Caco-2 (cell line): ENCODE measurements around the gene NTMT1. TPM values are rescaled to one million over a fixed set of nuclear protein-coding genes. Genes with fewer than 3 reads are reported as not detected.

Source experiments
- BruUV-seq: library from RNA; stranded (reverse); fragments of 400-500 nt; replicated peaks from 2 replicates; lab custom pipeline; 2021; lab: Mats Ljungman, UMichigan
- CTCF ChIA-PET: fragments of 300-600 bp; sonication (Branson Sonifier 250); formaldehyde crosslinking; loops from one replicate; lab custom pipeline; 2022; ENCODE audit warnings: antibody characterized with exemption; lab: Charles Lee
- POLR2A ChIA-PET: fragments of 300-600 bp; sonication (Branson Sonifier 250); formaldehyde crosslinking; loops from one replicate; lab custom pipeline; 2022; ENCODE audit warnings: antibody characterized with exemption; lab: Charles Lee
- DNase-seq, 2 experiments: peaks; one replicate each; pipeline versions ENCODE4 v3.0.0 to v3.0.0-alpha.2; 2020 to 2022
- H3K27me3 ChIP-seq: replicated peaks from 2 replicates; pipeline ENCODE4 v1.6.0; 2011; ENCODE audit warnings: low read length; ENCODE audit not compliant: control insufficient read depth, insufficient read depth
- H3K36me3 ChIP-seq: 2 replicates; pipeline ENCODE4 v1.5.1; 2011; ENCODE audit warnings: low read length; ENCODE audit not compliant: control insufficient read depth, insufficient read depth
- H3K4me1 ChIP-seq: fragments of 250-450 bp; sonication (Bioruptor Pico); 2 replicates; pipeline ENCODE4 v1.5.1; 2020; ENCODE audit warnings: mild to moderate bottlenecking
- H3K4me3 ChIP-seq: 2 replicates; pipeline ENCODE4 v1.5.1; 2011; ENCODE audit warnings: low read depth, mild to moderate bottlenecking, control low read depth, low read length
- H3K9me3 ChIP-seq: fragments of 250-450 bp; sonication (Bioruptor Pico); 2 replicates; pipeline ENCODE4 v1.5.1; 2020; ENCODE audit warnings: mild to moderate bottlenecking, moderate library complexity
- H3K27ac Mint-ChIP-seq: one replicate; pipeline ENCODE4 v1.8.0; 2022; ENCODE audit warnings: mixed read lengths; ENCODE audit not compliant: unreplicated experiment
- H3K27me3 Mint-ChIP-seq: one replicate; pipeline ENCODE4 v1.8.0; 2022; ENCODE audit warnings: mixed read lengths; ENCODE audit not compliant: insufficient read depth, unreplicated experiment
- H3K36me3 Mint-ChIP-seq: one replicate; pipeline ENCODE4 v1.8.0; 2022; ENCODE audit warnings: mild to moderate bottlenecking, mixed read lengths; ENCODE audit not compliant: insufficient read depth, unreplicated experiment
- H3K4me1 Mint-ChIP-seq: one replicate; pipeline ENCODE4 v1.8.0; 2022; ENCODE audit warnings: low read depth, mixed read lengths; ENCODE audit not compliant: unreplicated experiment
- H3K4me3 Mint-ChIP-seq: one replicate; pipeline ENCODE4 v1.8.0; 2022; ENCODE audit warnings: mild to moderate bottlenecking, moderate library complexity, mixed read lengths; ENCODE audit not compliant: unreplicated experiment
- H3K9me3 Mint-ChIP-seq: one replicate; pipeline ENCODE4 v1.8.0; 2022; ENCODE audit warnings: mixed read lengths; ENCODE audit not compliant: unreplicated experiment
- CTCF ChIP-seq, 2 experiments: fragments of 200-600 bp in 1 of 2; IDR thresholded peaks; 1 replicate in 1 of 2; 2 replicates in 1 of 2; pipeline versions ENCODE4 v1.5.1 to v1.8.0; 2011 to 2022; ENCODE audit warnings: antibody characterized with exemption in 1 of 2, control low read depth in 1 of 2, inconsistent platforms in 1 of 2, low read depth in 1 of 2, low read length in 1 of 2, mild to moderate bottlenecking in 1 of 2, moderate library complexity in 1 of 2; ENCODE audit not compliant: insufficient read depth in 1 of 2, severe bottlenecking in 1 of 2, unreplicated experiment in 1 of 2
- intact Hi-C: fragments of 100-400 bp; cut with micrococcal nuclease; formaldehyde crosslinking; loops from one replicate; pipeline ENCODE4 v1.10.0; 2022; ENCODE audit not compliant: unreplicated experiment
- total RNA-seq: library from RNA; stranded (reverse); gene quantifications from 2 replicates; pipeline ENCODE4 v1.2.3, GENCODE V29; 2022

NTMT1 gene
- total RNA-seq, 1 experiment from 2014 or later: 44.1 TPM

- Histone ChIP-seq H3K4me1 (peaks cover 3% of the 10 kb centered on the region; the same call in 1 of the 2 replicates), H3K4me3 (no peak overlapping the region), H3K36me3 (no peaks in the 10 kb centered on the region), H3K9me3 (no peaks in the 10 kb centered on the region), H3K27me3 (no peaks in the 10 kb centered on the region)
- TF ChIP-seq CTCF (IDR thresholded peaks at IDR 0.05; ENCODE audit: insufficient read depth in 1 of 2, low read depth in 1 of 2, low read length in 1 of 2, severe bottlenecking in 1 of 2, unreplicated experiment in 1 of 2): no peak
- H3K36me3 Mint-ChIP-seq: peaks cover 22% of the 10 kb centered on the region
- peaks cover 6% of the 10 kb centered on the region for H3K4me1 Mint-ChIP-seq
- no peak for DNase-seq
- BruUV-seq: no TSS peak
- intact Hi-C loops: no loop called here
- H3K9me3 Mint-ChIP-seq: no peaks in the 10 kb centered on the region
- ChIA-PET POLR2A (no interaction called here), CTCF (no interaction called here)
- no peak overlapping the region for H3K4me3 Mint-ChIP-seq
- H3K27me3 Mint-ChIP-seq: no peaks in the 10 kb centered on the region
- H3K27ac Mint-ChIP-seq: no peak overlapping the region
Observed at GRCh38 chr9:129644902-129645301, 18.9 kb downstream of the NTMT1 start.

GRCh38 chr9:129646252-129646651 is 20.3 kb downstream of the NTMT1 start:
- Mint-ChIP-seq H3K9me3 (no peaks in the 10 kb centered on the region), H3K27me3 (no peaks in the 10 kb centered on the region), H3K36me3 (peaks cover 13% of the 10 kb centered on the region), H3K27ac (no peak overlapping the region), H3K4me1 (peaks cover under 1% of the 10 kb centered on the region), H3K4me3 (no peak overlapping the region)
- Histone ChIP-seq H3K36me3 (no peaks in the 10 kb centered on the region), H3K27me3 (no peaks in the 10 kb centered on the region), H3K4me3 (no peak overlapping the region), H3K4me1 (no peaks in the 10 kb centered on the region), H3K9me3 (no peaks in the 10 kb centered on the region)
- TF ChIP-seq CTCF (IDR thresholded peaks at IDR 0.05; ENCODE audit: insufficient read depth in 1 of 2, low read depth in 1 of 2, low read length in 1 of 2, severe bottlenecking in 1 of 2, unreplicated experiment in 1 of 2): no peak
- POLR2A ChIA-PET: no interaction called here
- intact Hi-C loops: no loop called here
- no TSS peak for BruUV-seq
- DNase-seq: no peak
- CTCF ChIA-PET: no interaction called here

- peaks cover 9% of the 10 kb centered on the region for H3K36me3 Mint-ChIP-seq
- no peaks in the 10 kb centered on the region for H3K9me3 ChIP-seq
- H3K27ac Mint-ChIP-seq: no peak overlapping the region
- intact Hi-C loops: no loop called here
- ChIA-PET CTCF (no interaction called here), POLR2A (no interaction called here)
- H3K4me3 ChIP-seq: no peak overlapping the region
- no peak for DNase-seq
- H3K9me3 Mint-ChIP-seq: no peaks in the 10 kb centered on the region
- no peaks in the 10 kb centered on the region for H3K4me1 Mint-ChIP-seq
- BruUV-seq: no TSS peak
- H3K36me3 ChIP-seq: no peaks in the 10 kb centered on the region
- TF ChIP-seq CTCF (IDR thresholded peaks at IDR 0.05; ENCODE audit: insufficient read depth in 1 of 2, low read depth in 1 of 2, low read length in 1 of 2, severe bottlenecking in 1 of 2, unreplicated experiment in 1 of 2): no peak
- H3K27me3 Mint-ChIP-seq: no peaks in the 10 kb centered on the region
- no peaks in the 10 kb centered on the region for H3K4me1 ChIP-seq
- H3K27me3 ChIP-seq: no peaks in the 10 kb centered on the region
- H3K4me3 Mint-ChIP-seq: no peak overlapping the region
Observed at GRCh38 chr9:129646654-129647053, 20.7 kb downstream of the NTMT1 start.
